SH-SY5Y (cell line): ENCODE results near the gene LAMC3.

ENCODE experiments used
- GATA2 ChIP-seq: IDR thresholded peaks from 2 replicates; pipeline ENCODE4 v1.6.1; 2011; ENCODE audit warnings: mild to moderate bottlenecking, low read depth, low read length
- GATA3 ChIP-seq: IDR thresholded peaks from 2 replicates; pipeline ENCODE4 v1.6.1; 2011; ENCODE audit warnings: low read depth, mild to moderate bottlenecking, low read length, moderate library complexity

DNA sequence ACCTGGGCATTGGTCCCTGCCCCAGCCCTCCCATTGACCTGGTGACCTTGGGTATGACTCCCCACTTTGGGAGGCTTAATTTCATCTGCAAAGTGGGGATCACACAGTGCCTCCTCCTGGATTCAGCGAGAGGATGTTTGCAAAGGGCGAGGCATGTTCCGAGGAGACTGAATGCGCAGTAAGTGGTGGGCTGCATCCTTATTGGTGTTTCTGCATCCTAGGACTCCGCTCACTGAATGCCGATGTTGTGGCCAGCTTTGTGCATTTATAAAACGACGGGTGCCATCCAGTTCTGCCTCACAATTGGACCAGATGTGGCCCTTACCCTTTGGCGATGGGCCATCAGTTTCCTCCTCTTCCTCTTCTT, 63.9 kb downstream of the LAMC3 start:
- TF ChIP-seq GATA2 (no peak), GATA3 (no peak)
